ENCODE measurements around the gene FOXO1. TPM values are rescaled to one million over a fixed set of nuclear protein-coding genes. Genes with fewer than 3 reads are reported as not detected.
A peak's percentile ranks its signal among the peaks of the same experiment; 100 is the strongest.

FOXO1 gene
- total and polyA plus RNA-seq, 5 donors from 2014 or later = 45.5 to 119 (median 82.2) TPM

DNA sequence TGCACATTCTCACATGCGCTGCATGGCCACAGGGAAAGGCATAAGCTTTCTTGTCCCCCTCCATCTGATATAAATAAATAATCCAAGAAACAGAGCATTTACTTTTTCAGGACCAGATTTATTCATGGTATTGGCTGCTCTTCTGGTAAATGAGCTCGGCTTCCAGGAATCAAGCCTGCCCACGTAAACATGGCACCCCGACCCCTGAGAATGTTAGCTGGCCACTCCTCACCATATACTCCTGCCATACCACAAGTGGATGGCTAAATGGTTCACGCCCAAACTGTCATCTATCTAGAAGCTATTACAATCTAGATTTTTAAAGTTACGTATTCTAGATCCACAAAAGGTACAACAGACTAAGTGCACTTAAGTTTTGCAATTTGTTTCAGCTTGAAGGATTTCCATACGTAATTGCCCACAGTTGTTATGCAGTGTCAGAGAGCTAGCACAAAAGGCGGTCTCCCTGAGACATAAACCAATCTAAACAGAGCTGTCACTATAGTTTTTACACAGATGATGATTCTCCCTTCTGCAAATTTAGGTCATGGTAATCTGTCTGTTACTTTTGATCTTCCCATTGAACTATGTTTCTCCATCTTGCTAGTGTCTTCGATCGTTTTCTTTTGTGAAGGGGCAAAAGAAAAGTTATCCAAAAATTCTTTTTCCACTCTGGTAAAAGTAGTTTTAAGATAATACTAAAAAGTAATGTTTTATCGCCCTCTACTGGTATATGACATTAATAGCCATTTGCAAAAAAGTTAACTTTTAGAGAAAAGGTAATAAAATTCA is 16.2 kb upstream of the FOXO1 start:
- DNase-seq (peak in 2 of 3 donors; percentile 47 to 61), ATAC-seq (ENCODE audit: low read depth in 2 of 2) (peak in 1 of 2 donors; percentile 28)
- no peaks in the 10 kb centered on the region for H3K27me3 Mint-ChIP-seq
- H3K4me1 ChIP-seq (ENCODE audit: control insufficient read depth, insufficient read depth, low read length, poor library complexity, severe bottlenecking) = peaks cover 6% of the 10 kb centered on the region
- no peak overlapping the region for H3K4me3 ChIP-seq (ENCODE audit: low read depth, low read length)
- H3K36me3 ChIP-seq (ENCODE audit: control insufficient read depth, insufficient read depth, low read length) = no peaks in the 10 kb centered on the region
- H3K27ac ChIP-seq (ENCODE audit: insufficient read depth, low read length, poor library complexity, severe bottlenecking) = no peak overlapping the region
- no peaks in the 10 kb centered on the region for H3K36me3 Mint-ChIP-seq
- peaks cover 4 to 17% (median 10%) of the 10 kb centered on the region in 4 donors for H3K4me1 Mint-ChIP-seq
- peak overlapping the region; percentile 25 to 85 (median 32) for H3K27ac Mint-ChIP-seq
- H3K4me3 Mint-ChIP-seq = peak overlapping the region in 1 of 4 donors; percentile 48
- no peaks in the 10 kb centered on the region for H3K27me3 ChIP-seq (ENCODE audit: control insufficient read depth, insufficient read depth, low read length)
- H3K9me3 Mint-ChIP-seq = no peaks in the 10 kb centered on the region
- no peaks in the 10 kb centered on the region for H3K9me3 ChIP-seq (ENCODE audit: control insufficient read depth in 2 of 2, low read length in 2 of 2)

DNA sequence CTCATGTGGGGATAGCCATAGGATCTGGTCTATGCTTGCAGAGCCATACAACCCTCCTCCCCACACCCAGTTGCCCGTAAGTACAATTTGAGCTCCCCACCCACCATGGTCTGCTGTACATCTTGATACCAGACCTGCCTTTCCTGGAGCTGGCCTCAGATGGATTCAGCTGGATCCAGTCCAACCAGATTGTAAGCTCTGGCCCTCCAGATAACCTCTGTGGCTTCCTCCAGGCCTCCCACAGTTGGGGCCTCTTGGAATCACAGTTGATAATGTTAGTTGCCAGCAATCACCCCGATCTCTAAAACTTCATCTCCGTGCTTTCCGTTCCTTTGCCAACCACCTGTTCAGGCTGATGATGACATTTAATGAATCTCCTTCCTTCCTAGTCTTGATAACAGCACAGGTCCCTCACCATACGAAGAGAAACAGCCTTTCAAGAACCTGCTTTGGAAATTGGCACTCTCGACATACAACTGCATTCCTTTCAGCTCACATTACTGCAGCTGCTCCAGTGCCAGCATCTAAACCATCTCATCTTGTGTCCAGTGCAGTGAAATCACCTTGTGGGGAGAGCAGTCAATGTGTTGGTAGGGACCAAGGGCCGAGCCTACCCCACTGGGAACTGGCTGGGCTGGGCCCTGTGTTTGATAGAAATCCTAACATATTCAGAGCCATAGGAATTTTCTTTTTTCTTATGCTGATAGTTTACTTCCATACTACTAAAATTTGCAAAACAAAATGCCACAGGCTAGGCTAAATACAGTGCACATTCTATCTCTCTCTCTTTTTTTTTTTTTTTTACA is 15.1 kb upstream of the FOXO1 start:
- H3K27ac Mint-ChIP-seq = peak overlapping the region; percentile 18 to 36 (median 26)
- no peaks in the 10 kb centered on the region for H3K36me3 ChIP-seq (ENCODE audit: control insufficient read depth, insufficient read depth, low read length)
- peaks cover 4 to 17% (median 13%) of the 10 kb centered on the region in 4 donors for H3K4me1 Mint-ChIP-seq
- H3K27me3 Mint-ChIP-seq = no peaks in the 10 kb centered on the region
- no peaks in the 10 kb centered on the region for H3K27me3 ChIP-seq (ENCODE audit: control insufficient read depth, insufficient read depth, low read length)
- H3K36me3 Mint-ChIP-seq = no peaks in the 10 kb centered on the region
- H3K27ac ChIP-seq (ENCODE audit: insufficient read depth, low read length, poor library complexity, severe bottlenecking) = no peak overlapping the region
- no peaks in the 10 kb centered on the region for H3K9me3 Mint-ChIP-seq
- ATAC-seq (ENCODE audit: low read depth in 2 of 2) = no peak
- H3K9me3 ChIP-seq (ENCODE audit: control insufficient read depth in 2 of 2, low read length in 2 of 2) = no peaks in the 10 kb centered on the region
- no peak for DNase-seq
- peaks cover 6% of the 10 kb centered on the region for H3K4me1 ChIP-seq (ENCODE audit: control insufficient read depth, insufficient read depth, low read length, poor library complexity, severe bottlenecking)
- no peak overlapping the region for H3K4me3 Mint-ChIP-seq
- no peak overlapping the region for H3K4me3 ChIP-seq (ENCODE audit: low read depth, low read length)

DNA sequence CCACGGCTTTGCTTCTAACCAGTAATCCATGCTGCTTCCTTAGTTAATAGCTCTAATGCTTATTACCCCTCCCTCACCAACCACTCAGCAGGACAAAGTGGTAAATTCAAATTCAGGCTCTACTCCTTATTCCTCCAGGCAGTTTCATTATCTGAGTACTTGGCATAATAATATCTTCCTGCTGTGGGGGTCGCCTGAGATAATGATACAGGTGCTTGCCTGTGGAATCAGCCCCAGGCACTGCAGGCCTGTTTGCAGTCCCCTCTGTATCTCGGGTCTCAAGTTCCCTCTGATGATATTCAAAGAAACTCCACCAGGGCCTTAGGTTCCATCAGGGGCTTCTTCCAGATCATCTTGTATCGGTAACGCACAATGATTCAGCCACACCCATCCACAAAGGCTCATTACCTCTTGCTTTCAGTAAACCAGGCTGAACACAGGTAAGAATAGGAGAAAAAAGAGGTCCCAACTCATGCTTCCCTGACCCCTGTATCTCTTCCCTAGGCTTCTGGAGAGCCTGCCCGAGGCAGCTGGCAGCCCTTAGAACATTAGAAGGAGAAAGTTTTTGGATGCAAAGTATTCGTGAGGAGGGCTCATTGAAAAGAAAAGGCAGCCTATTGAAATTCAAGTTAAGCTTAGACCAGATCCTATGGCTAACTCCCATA is 14.3 kb upstream of the FOXO1 start:
- Mint-ChIP-seq H3K27me3 (no peaks in the 10 kb centered on the region), H3K27ac (peak overlapping the region in 1 of 3 donors; percentile 59)

DNA sequence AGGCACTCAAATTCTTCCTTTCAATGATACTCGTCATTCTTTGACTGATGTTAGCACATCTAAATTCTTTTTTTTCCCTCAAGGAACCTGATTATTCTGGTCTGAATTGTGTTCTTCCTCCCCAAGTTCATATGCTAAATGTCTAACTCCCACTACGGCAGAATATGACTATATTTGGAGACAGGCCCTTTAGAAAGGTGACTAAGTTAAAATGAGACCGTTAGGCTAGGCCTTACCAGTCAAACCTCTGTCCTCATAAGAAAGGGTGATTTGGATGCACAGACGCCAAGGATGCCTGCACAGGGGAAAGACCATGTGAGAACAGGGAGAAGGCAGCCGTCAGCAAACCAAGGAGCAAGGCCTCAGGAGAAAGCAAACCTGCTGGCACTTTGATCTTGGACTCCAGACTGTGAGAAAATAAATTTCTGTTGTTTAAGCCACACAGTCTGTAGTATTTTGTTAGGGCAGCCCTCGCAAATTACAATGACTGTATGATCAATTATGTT is 13.1 kb upstream of the FOXO1 start:
- no peaks in the 10 kb centered on the region for H3K9me3 ChIP-seq (ENCODE audit: control insufficient read depth in 2 of 2, low read length in 2 of 2)
- Mint-ChIP-seq H3K36me3 (no peaks in the 10 kb centered on the region), H3K4me1 (peaks cover 4 to 26% (median 25%) of the 10 kb centered on the region in 4 donors), H3K4me3 (peak overlapping the region in 1 of 4 donors; percentile 60), H3K27me3 (no peaks in the 10 kb centered on the region), H3K9me3 (no peaks in the 10 kb centered on the region), H3K27ac (no peak overlapping the region)
- H3K27ac ChIP-seq (ENCODE audit: insufficient read depth, low read length, poor library complexity, severe bottlenecking) = no peak overlapping the region
- H3K36me3 ChIP-seq (ENCODE audit: control insufficient read depth, insufficient read depth, low read length) = no peaks in the 10 kb centered on the region
- ATAC-seq (ENCODE audit: low read depth in 2 of 2) (no peak), DNase-seq (no peak)
- H3K27me3 ChIP-seq (ENCODE audit: control insufficient read depth, insufficient read depth, low read length) = no peaks in the 10 kb centered on the region
- peaks cover 11% of the 10 kb centered on the region for H3K4me1 ChIP-seq (ENCODE audit: control insufficient read depth, insufficient read depth, low read length, poor library complexity, severe bottlenecking)
- no peak overlapping the region for H3K4me3 ChIP-seq (ENCODE audit: low read depth, low read length)

More for the DNA sequence above, 14.3 kb upstream of the FOXO1 start:
- H3K27me3 ChIP-seq (ENCODE audit: control insufficient read depth, insufficient read depth, low read length) = no peaks in the 10 kb centered on the region
- H3K4me1 ChIP-seq (ENCODE audit: control insufficient read depth, insufficient read depth, low read length, poor library complexity, severe bottlenecking) = peaks cover 10% of the 10 kb centered on the region
- no peak for DNase-seq
- H3K9me3 ChIP-seq (ENCODE audit: control insufficient read depth in 2 of 2, low read length in 2 of 2) = no peaks in the 10 kb centered on the region
- peaks cover 4 to 21% (median 17%) of the 10 kb centered on the region in 4 donors for H3K4me1 Mint-ChIP-seq
- no peak overlapping the region for H3K4me3 Mint-ChIP-seq
- H3K27ac ChIP-seq (ENCODE audit: insufficient read depth, low read length, poor library complexity, severe bottlenecking) = no peak overlapping the region
- no peaks in the 10 kb centered on the region for H3K9me3 Mint-ChIP-seq
- no peak for ATAC-seq (ENCODE audit: low read depth in 2 of 2)
- H3K36me3 ChIP-seq (ENCODE audit: control insufficient read depth, insufficient read depth, low read length) = no peaks in the 10 kb centered on the region
- H3K36me3 Mint-ChIP-seq = no peaks in the 10 kb centered on the region
- no peak overlapping the region for H3K4me3 ChIP-seq (ENCODE audit: low read depth, low read length)

DNA sequence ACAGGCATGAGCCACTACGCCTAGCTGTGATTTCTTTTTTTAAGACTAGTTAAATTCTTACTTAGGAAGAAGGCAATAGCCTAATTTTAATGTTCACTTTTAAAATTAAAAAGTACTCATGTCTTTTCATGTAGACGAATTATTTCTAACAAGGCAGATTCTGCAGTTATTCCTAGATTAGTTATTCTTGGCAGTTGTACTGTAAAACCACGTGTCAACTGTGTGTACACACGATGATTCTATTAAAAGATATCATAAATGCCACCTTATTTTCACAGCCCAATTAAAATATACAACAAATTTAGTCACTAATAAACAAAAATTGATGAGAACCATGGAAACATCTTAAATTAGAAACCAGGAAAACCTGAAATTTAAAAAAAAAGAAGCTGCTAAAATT is 10.6 kb upstream of the FOXO1 start:
- ATAC-seq (ENCODE audit: low read depth in 2 of 2) (no peak), DNase-seq (no peak)
- H3K36me3 Mint-ChIP-seq = no peaks in the 10 kb centered on the region
- peak overlapping the region in 1 of 4 donors; percentile 10 for H3K4me3 Mint-ChIP-seq
- Histone ChIP-seq H3K36me3 (ENCODE audit: control insufficient read depth, insufficient read depth, low read length) (no peaks in the 10 kb centered on the region), H3K4me3 (ENCODE audit: low read depth, low read length) (no peak overlapping the region), H3K27ac (ENCODE audit: insufficient read depth, low read length, poor library complexity, severe bottlenecking) (no peak overlapping the region), H3K27me3 (ENCODE audit: control insufficient read depth, insufficient read depth, low read length) (no peaks in the 10 kb centered on the region), H3K9me3 (ENCODE audit: control insufficient read depth in 2 of 2, low read length in 2 of 2) (no peaks in the 10 kb centered on the region), H3K4me1 (ENCODE audit: control insufficient read depth, insufficient read depth, low read length, poor library complexity, severe bottlenecking) (peaks cover 14% of the 10 kb centered on the region)
- H3K4me1 Mint-ChIP-seq = peaks cover 19 to 39% (median 35%) of the 10 kb centered on the region in 4 donors
- no peaks in the 10 kb centered on the region for H3K9me3 Mint-ChIP-seq
- no peak overlapping the region for H3K27ac Mint-ChIP-seq
- H3K27me3 Mint-ChIP-seq = no peaks in the 10 kb centered on the region

- Histone ChIP-seq H3K36me3 (ENCODE audit: control insufficient read depth, insufficient read depth, low read length) (no peaks in the 10 kb centered on the region), H3K27ac (ENCODE audit: insufficient read depth, low read length, poor library complexity, severe bottlenecking) (no peak overlapping the region), H3K4me3 (ENCODE audit: low read depth, low read length) (no peak overlapping the region), H3K4me1 (ENCODE audit: control insufficient read depth, insufficient read depth, low read length, poor library complexity, severe bottlenecking) (peaks cover 14% of the 10 kb centered on the region), H3K9me3 (ENCODE audit: control insufficient read depth in 2 of 2, low read length in 2 of 2) (no peaks in the 10 kb centered on the region), H3K27me3 (ENCODE audit: control insufficient read depth, insufficient read depth, low read length) (no peaks in the 10 kb centered on the region)
- DNase-seq = peak in 1 of 3 donors; percentile 44
- H3K36me3 Mint-ChIP-seq = no peaks in the 10 kb centered on the region
- H3K4me1 Mint-ChIP-seq = peaks cover 19 to 41% (median 36%) of the 10 kb centered on the region in 4 donors
- no peaks in the 10 kb centered on the region for H3K9me3 Mint-ChIP-seq
- no peak for ATAC-seq (ENCODE audit: low read depth in 2 of 2)
- peak overlapping the region in 1 of 3 donors; percentile 28 for H3K27ac Mint-ChIP-seq
- H3K27me3 Mint-ChIP-seq = no peaks in the 10 kb centered on the region
- H3K4me3 Mint-ChIP-seq = no peak overlapping the region
These were observed 9.6 kb upstream of the FOXO1 start for GRCh38 chr13:40676007-40676406.

DNA sequence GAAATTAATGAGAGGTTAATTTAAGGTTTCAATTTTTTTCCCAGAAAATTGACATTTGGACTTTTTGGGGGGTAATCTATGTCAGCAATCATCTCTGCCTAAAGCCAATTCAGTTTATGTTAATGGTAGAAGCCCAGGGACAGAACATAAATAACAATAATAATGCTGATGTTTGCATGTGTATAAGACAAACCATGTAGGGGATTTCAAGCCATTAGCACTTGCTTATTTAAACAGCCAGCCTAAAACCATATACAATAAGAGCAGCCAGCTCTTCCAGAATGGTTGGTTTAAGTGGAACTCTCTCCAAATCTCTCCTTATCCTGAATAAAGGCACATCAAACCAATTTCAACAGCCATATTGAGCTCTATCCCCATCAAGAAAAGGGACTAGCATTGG is 7.0 kb upstream of the FOXO1 start:
- H3K9me3 Mint-ChIP-seq = no peaks in the 10 kb centered on the region
- H3K4me1 ChIP-seq (ENCODE audit: control insufficient read depth, insufficient read depth, low read length, poor library complexity, severe bottlenecking) = peaks cover 18% of the 10 kb centered on the region
- H3K36me3 Mint-ChIP-seq = no peaks in the 10 kb centered on the region
- H3K27me3 Mint-ChIP-seq = no peaks in the 10 kb centered on the region
- ATAC-seq (ENCODE audit: low read depth in 2 of 2) (no peak), DNase-seq (no peak)
- peak overlapping the region; percentile 30 for H3K4me3 ChIP-seq (ENCODE audit: low read depth, low read length)
- no peaks in the 10 kb centered on the region for H3K27me3 ChIP-seq (ENCODE audit: control insufficient read depth, insufficient read depth, low read length)
- no peaks in the 10 kb centered on the region for H3K9me3 ChIP-seq (ENCODE audit: control insufficient read depth in 2 of 2, low read length in 2 of 2)
- peak overlapping the region in 3 of 4 donors; percentile 2 to 35 (median 6) for H3K4me3 Mint-ChIP-seq
- H3K4me1 Mint-ChIP-seq = peaks cover 23 to 48% (median 37%) of the 10 kb centered on the region in 4 donors
- H3K36me3 ChIP-seq (ENCODE audit: control insufficient read depth, insufficient read depth, low read length) = no peaks in the 10 kb centered on the region
- H3K27ac ChIP-seq (ENCODE audit: insufficient read depth, low read length, poor library complexity, severe bottlenecking) = no peak overlapping the region
- H3K27ac Mint-ChIP-seq = peak overlapping the region; percentile 17 to 49 (median 33)

All from CD4-positive, CD25-positive, alpha-beta regulatory T cell (primary cell).